SK-N-SH (cell line): ENCODE measurements around the gene CD200. TPM values are rescaled to one million over a fixed set of nuclear protein-coding genes. Genes with fewer than 3 reads are reported as not detected.

Experiments used
- CTCF ChIA-PET: fragments of 300-600, 350-600 bp; formaldehyde crosslinking; extraction: SDS; loops from one replicate; lab custom pipeline; 2021; lab: Yijun Ruan, JAX
- POLR2A ChIA-PET: fragments of 350-600 bp; sonication (Branson Sonifier 250); formaldehyde crosslinking; extraction: SDS; loops from one replicate; lab custom pipeline; 2020; ENCODE audit warnings: antibody characterized with exemption, inconsistent platforms; lab: Yijun Ruan, JAX
- DNase-seq: peaks from one replicate; pipeline ENCODE4 v3.0.0; 2012
- H2AFZ ChIP-seq: fragments of 200-600 bp; sonication (generic); 2 replicates; pipeline ENCODE4 v1.8.1; 2016; ENCODE audit warnings: antibody characterized with exemption, mild to moderate bottlenecking, low read depth
- H3F3A ChIP-seq: fragments of 200-600 bp; sonication (generic); replicated peaks from 2 replicates; pipeline ENCODE3; 2016; ENCODE audit warnings: antibody characterized with exemption, mild to moderate bottlenecking; ENCODE audit not compliant: insufficient read depth
- H3K27ac ChIP-seq, 2 experiments: fragments of 200-500 bp in 1 of 2; fragments of 200-600 bp in 1 of 2; sonication (Bioruptor generic) in 1 of 2; sonication (generic), shearing (Covaris generic) in 1 of 2; 2 replicates each; pipeline versions ENCODE4 v1.5.1 to v1.6.1; 2014 to 2016; ENCODE audit warnings: low read depth in 2 of 2, inconsistent platforms in 1 of 2, low read length in 1 of 2, mild to moderate bottlenecking in 1 of 2, mixed read lengths in 1 of 2
- H3K27me3 ChIP-seq: fragments of 200-600 bp; sonication (generic), shearing (Covaris generic); 2 replicates; pipeline ENCODE4 v1.6.1; 2016; ENCODE audit warnings: mixed run types; ENCODE audit not compliant: insufficient read depth
- H3K36me3 ChIP-seq, 2 experiments: fragments of 200-500 bp in 1 of 2; fragments of 200-600 bp in 1 of 2; sonication (Bioruptor generic) in 1 of 2; sonication (generic) in 1 of 2; replicated peaks in 1 of 2; 2 replicates each; pipeline versions ENCODE3 to v1.5.1; 2014 to 2016; ENCODE audit warnings: low read length in 1 of 2, mild to moderate bottlenecking in 1 of 2; ENCODE audit not compliant: insufficient read depth in 2 of 2, control insufficient read depth in 1 of 2
- H3K4me1 ChIP-seq, 2 experiments: fragments of 200-500 bp in 1 of 2; fragments of 200-600 bp in 1 of 2; sonication (Bioruptor generic) in 1 of 2; sonication (generic), shearing (Covaris generic) in 1 of 2; 2 replicates each; pipeline versions ENCODE4 v1.5.1 to v1.6.1; 2014 to 2016; ENCODE audit warnings: low read depth in 1 of 2, low read length in 1 of 2, mixed run types in 1 of 2; ENCODE audit not compliant: insufficient read depth in 2 of 2, control insufficient read depth in 1 of 2
- H3K4me2 ChIP-seq: fragments of 200-600 bp; sonication (generic), shearing (Covaris generic); 2 replicates; pipeline ENCODE4 v1.6.1; 2017; ENCODE audit warnings: mixed run types
- H3K4me3 ChIP-seq, 2 experiments: fragments of 200-500 bp in 1 of 2; fragments of 200-600 bp in 1 of 2; sonication (Bioruptor generic) in 1 of 2; sonication (generic), shearing (Covaris generic) in 1 of 2; 2 replicates each; pipeline versions ENCODE4 v1.5.1 to v1.8.1; 2014 to 2016; ENCODE audit warnings: low read depth in 2 of 2, inconsistent platforms in 1 of 2, low read length in 1 of 2, mild to moderate bottlenecking in 1 of 2, mixed read lengths in 1 of 2, moderate library complexity in 1 of 2
- H3K79me2 ChIP-seq: fragments of 200-600 bp; sonication (generic); 2 replicates; pipeline ENCODE4 v1.8.1; 2017; ENCODE audit warnings: mild to moderate bottlenecking; ENCODE audit not compliant: insufficient read depth
- H3K9ac ChIP-seq: fragments of 200-600 bp; sonication (generic); 2 replicates; pipeline ENCODE4 v1.6.1; 2017; ENCODE audit warnings: mixed run types
- H3K9me2 ChIP-seq: fragments of 200-600 bp; sonication (generic); 2 replicates; pipeline ENCODE4 v1.6.1; 2017; ENCODE audit warnings: mixed run types
- H3K9me3 ChIP-seq: fragments of 200-600 bp; sonication (generic); 2 replicates; pipeline ENCODE4 v1.6.1; 2017; ENCODE audit warnings: mixed run types, mild to moderate bottlenecking, moderate library complexity
- H4K20me1 ChIP-seq: fragments of 200-600 bp; sonication (generic); 2 replicates; pipeline ENCODE4 v1.6.1; 2017; ENCODE audit warnings: mild to moderate bottlenecking, mixed run types; ENCODE audit not compliant: insufficient read depth
- CHD2 ChIP-seq: fragments of 150-350 bp; IDR thresholded peaks from 2 replicates; pipeline ENCODE4 v1.6.1; 2018; ENCODE audit warnings: low read length; ENCODE audit not compliant: partially characterized antibody
- FOSL2 ChIP-seq: IDR thresholded peaks from 2 replicates; pipeline ENCODE4 v1.4.0; 2012; ENCODE audit warnings: low read depth, mild to moderate bottlenecking, moderate library complexity, borderline replicate concordance
- FOXM1 ChIP-seq: IDR thresholded peaks from 2 replicates; pipeline ENCODE4 v1.4.0; 2012; ENCODE audit warnings: low read depth, mild to moderate bottlenecking
- IRF3 ChIP-seq: fragments of 150-350 bp; IDR thresholded peaks from 2 replicates; pipeline ENCODE4 v1.6.1; 2016; ENCODE audit warnings: mild to moderate bottlenecking, low read depth, low read length
- MAX ChIP-seq: IDR thresholded peaks from 2 replicates; pipeline ENCODE4 v1.4.0; 2012; ENCODE audit warnings: low read depth
- MEF2A ChIP-seq: IDR thresholded peaks from 2 replicates; pipeline ENCODE4 v1.4.0; 2012; ENCODE audit warnings: low read depth, borderline replicate concordance
- NFIC ChIP-seq: IDR thresholded peaks from 2 replicates; pipeline ENCODE4 v1.4.0; 2012; ENCODE audit warnings: borderline replicate concordance
- POLR2AphosphoS5 ChIP-seq: IDR thresholded peaks from 2 replicates; pipeline ENCODE4 v1.6.1; 2012; ENCODE audit warnings: low read depth, low read length
- RAD21 ChIP-seq: IDR thresholded peaks from 2 replicates; pipeline ENCODE4 v1.6.1; 2012; ENCODE audit warnings: mild to moderate bottlenecking, low read length
- REST ChIP-seq: IDR thresholded peaks from 2 replicates; pipeline ENCODE4 v1.6.1; 2012; ENCODE audit warnings: mild to moderate bottlenecking, low read depth, low read length, moderate library complexity
- SMC3 ChIP-seq: IDR thresholded peaks from 2 replicates; pipeline ENCODE4 v1.6.1; 2012; ENCODE audit warnings: low read depth, low read length, improper control_type of control experiment
- TCF12 ChIP-seq: IDR thresholded peaks from 2 replicates; pipeline ENCODE4 v1.4.0; 2012
- TEAD4 ChIP-seq: IDR thresholded peaks from 2 replicates; pipeline ENCODE4 v1.4.0; 2012; ENCODE audit warnings: mild to moderate bottlenecking, borderline replicate concordance; ENCODE audit not compliant: insufficient read depth
- USF2 ChIP-seq: fragments of 150-350 bp; IDR thresholded peaks from 2 replicates; pipeline ENCODE4 v1.6.1; 2017; ENCODE audit warnings: antibody characterized with exemption, low read length, low read depth, borderline replicate concordance
- YY1 ChIP-seq: IDR thresholded peaks from 2 replicates; pipeline ENCODE4 v1.4.0; 2012; ENCODE audit warnings: low read depth, mild to moderate bottlenecking
- ZBTB33 ChIP-seq: IDR thresholded peaks from 2 replicates; pipeline ENCODE4 v1.4.0; 2012; ENCODE audit warnings: low read depth, borderline replicate concordance
- WGBS: methylation state at CpG from one replicate; pipeline ENCODE4 v1.1.6; 2017; ENCODE audit warnings: low lambda C conversion rate; 5-methylcytosine and 5-hydroxymethylcytosine counted together
- polyA plus RNA-seq, 3 experiments: library from polyadenylated mRNA; depleted of rRNA; stranded (reverse); fragments of >200 nt; gene quantifications; 2 replicates each; pipeline ENCODE4 v1.2.3, GENCODE V29; 2012

Gene CD200
- polyA plus RNA-seq, 1 of the 3 experiments (the other 2 are of a cell fraction), result 1.1 TPM

- ChIA-PET CTCF (interaction anchor here (1.2 kb wide), 1 partner anchor 51 kb away, joined by 3 read pairs; no protein-coding TSS in a partner anchor), POLR2A (no interaction called here)
- H3K27me3 ChIP-seq, result no peaks in the 10 kb centered on the region
- H3K36me3 ChIP-seq, result no peaks in the 10 kb centered on the region
- H3K9ac ChIP-seq, result no peak overlapping the region
- H2AFZ ChIP-seq, result no peak overlapping the region
- no peak overlapping the region for H3K4me2 ChIP-seq
- H3K9me2 ChIP-seq, result no peaks in the 10 kb centered on the region
- WGBS, result 66% methylated on average over 2 of the region's 2 CpGs
- no peak for TF ChIP-seq SMC3
- no peak for TF ChIP-seq FOXM1
- no peak for TF ChIP-seq CHD2
- TF ChIP-seq YY1, result no peak
- no peak for TF ChIP-seq POLR2AphosphoS5
- no peak for TF ChIP-seq RAD21
- TF ChIP-seq TEAD4, result no peak
- TF ChIP-seq ZBTB33, result no peak
- no peak for TF ChIP-seq FOSL2
- no peak for TF ChIP-seq IRF3
- no peak for TF ChIP-seq MEF2A
- no peak for TF ChIP-seq MAX
- no peak for TF ChIP-seq NFIC
- no peak for TF ChIP-seq REST
- no peak for TF ChIP-seq TCF12
- TF ChIP-seq USF2, result no peak
- H4K20me1 ChIP-seq, result no peaks in the 10 kb centered on the region
- no peaks in the 10 kb centered on the region for H3K9me3 ChIP-seq
- H3F3A ChIP-seq, result no peaks in the 10 kb centered on the region
- H3K27ac ChIP-seq, result no peak overlapping the region
- no peak for DNase-seq
- H3K79me2 ChIP-seq, result no peaks in the 10 kb centered on the region
- H3K4me1 ChIP-seq, result peaks cover 0 to 2% of the 10 kb centered on the region in 2 experiments; a peak in 1 of 4 replicates
- no peak overlapping the region for H3K4me3 ChIP-seq
Measured at GRCh38 chr3:112339609-112340008, 6.7 kb downstream of the CD200 start.
